Glutamatergic neuron (in vitro differentiated cells): ENCODE measurements around the gene CDK5. TPM values are rescaled to one million over a fixed set of nuclear protein-coding genes. Genes with fewer than 3 reads are reported as not detected.
A peak's percentile ranks its signal among the peaks of the same experiment; 100 is the strongest.

ENCODE experiments used
- DNase-seq: peaks from one replicate; pipeline ENCODE4 v3.0.0; 2022
- H3K27ac Mint-ChIP-seq: one replicate; pipeline ENCODE4 v1.8.0; 2020; ENCODE audit warnings: mild to moderate bottlenecking, mixed read lengths, inconsistent platforms; ENCODE audit not compliant: unreplicated experiment
- H3K27me3 Mint-ChIP-seq: one replicate; pipeline ENCODE4 v1.8.0; 2020; ENCODE audit warnings: mild to moderate bottlenecking, moderate library complexity, mixed read lengths, inconsistent platforms; ENCODE audit not compliant: unreplicated experiment
- H3K36me3 Mint-ChIP-seq: one replicate; pipeline ENCODE4 v1.8.0; 2020; ENCODE audit warnings: mild to moderate bottlenecking, mixed read lengths, inconsistent platforms; ENCODE audit not compliant: unreplicated experiment
- H3K4me1 Mint-ChIP-seq: one replicate; pipeline ENCODE4 v1.8.0; 2020; ENCODE audit warnings: mild to moderate bottlenecking, low read depth, mixed read lengths, inconsistent platforms; ENCODE audit not compliant: unreplicated experiment
- H3K4me3 Mint-ChIP-seq: one replicate; pipeline ENCODE4 v1.8.0; 2020; ENCODE audit warnings: mild to moderate bottlenecking, mixed read lengths, inconsistent platforms; ENCODE audit not compliant: unreplicated experiment
- H3K9me3 Mint-ChIP-seq: one replicate; pipeline ENCODE4 v1.8.0; 2020; ENCODE audit warnings: mild to moderate bottlenecking, moderate library complexity, mixed read lengths, inconsistent platforms; ENCODE audit not compliant: unreplicated experiment
- total RNA-seq: library from RNA; stranded (reverse); fragmentation: NEBNext Ultra II Directional; extraction: Animal tissue kit (Norgen Biotek cat#: 25700); gene quantifications from one replicate; pipeline ENCODE4 v1.2.1, GENCODE V29; 2021; ENCODE audit not compliant: unreplicated experiment
- TF ChIP-seq, protein P1 (sequence below): fragments of 200-600 bp; sonication (generic); IDR thresholded peaks from one replicate; pipeline ENCODE4 v1.5.0; 2021; ENCODE audit not compliant: partially characterized antibody, unreplicated experiment

CDK5 gene
- total RNA-seq, 1 donor from 2014 or later = 52.9 TPM

DNA sequence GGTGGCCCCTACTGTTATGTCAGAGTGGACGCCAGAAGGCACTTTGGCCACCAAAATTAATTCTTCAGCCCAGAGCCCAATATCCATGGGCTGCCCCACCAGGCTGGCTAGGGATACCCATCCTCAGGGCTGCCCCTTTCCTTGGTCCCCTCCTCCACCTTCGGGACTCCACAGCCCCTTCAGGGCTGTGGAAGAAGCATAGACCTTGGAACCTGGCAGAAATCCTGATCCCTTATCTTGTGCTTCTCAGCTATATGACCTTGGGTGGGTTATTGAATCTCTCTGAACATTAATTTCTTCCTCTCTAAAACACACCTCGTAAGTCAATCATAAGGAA is 26.1 kb upstream of the CDK5 start:
- Mint-ChIP-seq H3K27me3 (peaks cover 25% of the 10 kb centered on the region), H3K36me3 (peaks cover under 1% of the 10 kb centered on the region), H3K4me1 (peaks cover 18% of the 10 kb centered on the region), H3K4me3 (peak overlapping the region; percentile 79), H3K9me3 (peaks cover 30% of the 10 kb centered on the region), H3K27ac (peak overlapping the region; percentile 55)
- no peak for DNase-seq
- TF ChIP-seq, protein P1, sequence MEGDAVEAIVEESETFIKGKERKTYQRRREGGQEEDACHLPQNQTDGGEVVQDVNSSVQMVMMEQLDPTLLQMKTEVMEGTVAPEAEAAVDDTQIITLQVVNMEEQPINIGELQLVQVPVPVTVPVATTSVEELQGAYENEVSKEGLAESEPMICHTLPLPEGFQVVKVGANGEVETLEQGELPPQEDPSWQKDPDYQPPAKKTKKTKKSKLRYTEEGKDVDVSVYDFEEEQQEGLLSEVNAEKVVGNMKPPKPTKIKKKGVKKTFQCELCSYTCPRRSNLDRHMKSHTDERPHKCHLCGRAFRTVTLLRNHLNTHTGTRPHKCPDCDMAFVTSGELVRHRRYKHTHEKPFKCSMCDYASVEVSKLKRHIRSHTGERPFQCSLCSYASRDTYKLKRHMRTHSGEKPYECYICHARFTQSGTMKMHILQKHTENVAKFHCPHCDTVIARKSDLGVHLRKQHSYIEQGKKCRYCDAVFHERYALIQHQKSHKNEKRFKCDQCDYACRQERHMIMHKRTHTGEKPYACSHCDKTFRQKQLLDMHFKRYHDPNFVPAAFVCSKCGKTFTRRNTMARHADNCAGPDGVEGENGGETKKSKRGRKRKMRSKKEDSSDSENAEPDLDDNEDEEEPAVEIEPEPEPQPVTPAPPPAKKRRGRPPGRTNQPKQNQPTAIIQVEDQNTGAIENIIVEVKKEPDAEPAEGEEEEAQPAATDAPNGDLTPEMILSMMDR = no peak

DNA sequence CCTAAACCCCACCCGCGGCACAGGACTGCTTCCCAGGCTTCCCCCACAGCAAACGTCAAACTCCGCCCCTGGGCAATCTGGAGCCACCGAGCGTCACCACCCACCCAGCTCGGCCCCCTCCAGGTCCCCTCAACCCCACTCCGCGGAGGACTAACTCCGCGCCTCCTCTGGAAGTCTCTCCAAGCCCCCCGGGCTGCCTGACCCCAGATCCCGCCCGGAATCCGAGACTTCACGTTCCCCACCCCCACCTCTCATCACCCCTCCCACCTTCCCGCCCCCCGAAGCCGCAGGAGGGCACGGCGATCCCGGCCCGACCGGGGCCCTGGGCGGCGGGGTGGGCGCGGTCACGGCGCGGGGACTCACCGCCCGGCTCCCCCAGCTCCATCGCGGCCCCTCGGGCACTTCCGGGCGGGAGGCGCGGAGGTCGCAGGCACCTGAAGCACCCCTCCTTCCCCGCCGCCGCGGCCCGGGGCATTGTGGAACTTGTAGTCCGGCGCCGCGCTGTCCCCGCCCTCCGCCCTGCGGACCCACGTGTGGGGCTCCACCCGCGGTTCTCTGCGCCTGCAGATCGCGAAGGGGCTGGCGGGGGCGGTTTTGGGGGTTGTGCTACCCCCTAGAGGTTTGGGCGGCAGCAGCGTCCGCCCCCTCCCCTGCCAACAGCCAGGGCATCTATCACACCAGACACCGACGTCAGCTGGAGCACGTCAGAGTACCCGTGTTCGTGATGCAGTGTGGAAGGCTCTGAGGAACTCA is 25.6 kb upstream of the CDK5 start, which contains the start of gene TMUB1:
Gene TMUB1, minus strand, starts transcription at position 423 of the 753 bp plus-strand sequence. CDS start 930 bp downstream, outside the sequence.
- peaks cover 23% of the 10 kb centered on the region for H3K27me3 Mint-ChIP-seq
- H3K4me3 Mint-ChIP-seq = peak within 1 kb of the TSS; percentile 92
- H3K27ac Mint-ChIP-seq = peak within 1 kb of the TSS; percentile 84
- TF ChIP-seq, protein P1 = no peak
- peaks cover 19% of the 10 kb centered on the region for H3K4me1 Mint-ChIP-seq
- H3K9me3 Mint-ChIP-seq = peaks cover 26% of the 10 kb centered on the region
- H3K36me3 Mint-ChIP-seq = no peaks in the 10 kb centered on the region
- DNase-seq = peak; percentile 86

DNA sequence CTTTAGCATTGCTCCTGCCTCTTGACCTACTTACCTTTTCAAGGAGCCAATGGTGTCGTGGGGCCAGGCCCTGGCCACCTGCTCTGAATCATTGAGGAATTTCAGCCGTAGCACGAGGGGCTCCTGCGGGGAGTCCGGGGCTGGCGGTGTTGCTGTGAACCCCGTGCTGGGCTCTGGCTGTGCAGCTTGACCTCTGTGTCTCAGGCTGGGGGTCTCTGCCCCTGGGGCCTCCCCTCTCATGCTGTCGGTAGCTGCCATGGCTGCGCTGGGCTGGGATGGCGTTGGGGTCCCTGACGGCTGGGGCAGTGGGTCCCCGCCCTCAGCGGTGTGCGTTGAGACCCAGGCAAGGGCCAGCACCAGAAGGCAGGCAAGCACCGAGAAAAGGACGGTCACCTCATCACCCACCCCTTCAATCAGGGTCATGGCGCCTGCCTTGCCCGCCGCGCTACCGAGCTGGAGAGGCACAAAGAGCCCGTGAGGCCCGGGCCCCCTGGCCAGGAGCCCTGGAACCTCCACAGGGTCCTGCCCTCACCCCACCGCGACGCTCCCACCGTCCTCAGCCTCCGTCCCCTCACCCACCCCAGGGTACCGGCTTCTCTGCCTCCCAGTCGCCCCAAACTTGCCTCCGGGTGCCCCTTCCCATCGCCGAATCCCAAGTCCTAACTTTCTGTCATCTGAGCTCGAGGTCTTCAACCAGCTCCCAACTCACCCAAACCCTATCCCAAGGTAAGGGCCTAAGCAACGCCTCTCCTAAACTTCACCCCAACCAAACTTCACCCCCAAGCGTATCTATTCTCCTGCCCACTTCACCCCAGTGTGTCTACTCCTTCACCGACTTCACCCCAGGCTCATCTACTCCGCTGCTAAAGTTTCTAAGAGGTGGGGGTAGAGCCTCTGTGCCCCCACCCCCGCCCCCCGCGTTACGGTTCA is 24.7 kb upstream of the CDK5 start:
- peaks cover 22% of the 10 kb centered on the region for H3K4me1 Mint-ChIP-seq
- no peaks in the 10 kb centered on the region for H3K36me3 Mint-ChIP-seq
- peaks cover 21% of the 10 kb centered on the region for H3K27me3 Mint-ChIP-seq
- H3K4me3 Mint-ChIP-seq = peak overlapping the region; percentile 92
- H3K27ac Mint-ChIP-seq = peak overlapping the region; percentile 84
- TF ChIP-seq, protein P1 = no peak
- peaks cover 20% of the 10 kb centered on the region for H3K9me3 Mint-ChIP-seq
- no peak for DNase-seq

GRCh38 chr7:151081170-151082101 is 23.7 kb upstream of the CDK5 start:
- Mint-ChIP-seq H3K36me3 (no peaks in the 10 kb centered on the region), H3K4me1 (peaks cover 22% of the 10 kb centered on the region), H3K4me3 (peak overlapping the region; percentile 92), H3K9me3 (peaks cover 18% of the 10 kb centered on the region), H3K27me3 (peaks cover 20% of the 10 kb centered on the region), H3K27ac (peak overlapping the region; percentile 82)
- peak; percentile 57 for DNase-seq
- TF ChIP-seq, protein P1 = no peak
